ENCODE measurements around the gene ART4. TPM values are rescaled to one million over a fixed set of nuclear protein-coding genes. Genes with fewer than 3 reads are reported as not detected.

Gene ART4
- total and polyA plus RNA-seq, 5 donors from 2014 or later: not detected

Other genes starting within 250 kb of the ART4 start
- not detected for gene GUCY2C, start 146.9 kb downstream of the ART4 start, total RNA-seq
- gene GUCY2C, start 146.9 kb downstream of the ART4 start, polyA plus RNA-seq: not detected
- gene WBP11, start 40.0 kb downstream of the ART4 start, total RNA-seq: 119 TPM
- 10 to 100 TPM; 50.7 to 61.0 (median 56.0) TPM for gene WBP11, start 40.0 kb downstream of the ART4 start, polyA plus RNA-seq
- gene C12orf60, start 39.9 kb downstream of the ART4 start, total RNA-seq: 0.54 TPM
- 1 to 10 TPM; 1.4 to 2.8 (median 1.7) TPM for gene C12orf60, start 39.9 kb downstream of the ART4 start, polyA plus RNA-seq
- not detected for gene SMCO3, start 29.3 kb downstream of the ART4 start, total RNA-seq
- under 1 TPM in 2 of 4 donors, not detected in 2; 0.08 to 0.09 TPM for gene SMCO3, start 29.3 kb downstream of the ART4 start, polyA plus RNA-seq
- gene MGP, start 42.3 kb upstream of the ART4 start, total RNA-seq: 2.6 TPM
- under 1 TPM in 2 of 4 donors, not detected in 2; 0.59 to 0.64 TPM for gene MGP, start 42.3 kb upstream of the ART4 start, polyA plus RNA-seq
- gene ERP27, start 95.0 kb upstream of the ART4 start, total RNA-seq: 25.4 TPM
- 1 to 10 TPM; 5.3 to 8.0 (median 6.2) TPM for gene ERP27, start 95.0 kb upstream of the ART4 start, polyA plus RNA-seq
- gene ARHGDIB, start 118.1 kb upstream of the ART4 start, total RNA-seq: 1,263 TPM
- gene ARHGDIB, start 118.1 kb upstream of the ART4 start, polyA plus RNA-seq: 1,000 to 10,000 TPM; 3,550 to 4,641 (median 3,982) TPM
- gene PDE6H, start 129.5 kb upstream of the ART4 start, total RNA-seq: not detected
- gene PDE6H, start 129.5 kb upstream of the ART4 start, polyA plus RNA-seq: not detected